BLaER1 (cell line): ENCODE measurements around the gene C1orf141.
"Not testable (repeated sequence)": the region's sequence is repeated elsewhere in the genome, so short reads cannot be mapped to it uniquely, and the experiment has no call there.

ENCODE experiments used
- H3K27ac ChIP-seq: shearing (Covaris generic); formaldehyde crosslinking; 2 replicates; pipeline ENCODE4 v1.8.1; 2022
- H3K27me3 ChIP-seq: shearing (Covaris generic); formaldehyde crosslinking; 2 replicates; pipeline ENCODE4 v1.8.1; 2022
- H3K36me3 ChIP-seq: shearing (Covaris generic); formaldehyde crosslinking; 2 replicates; pipeline ENCODE4 v1.8.1; 2022
- H3K4me1 ChIP-seq: shearing (Covaris generic); formaldehyde crosslinking; 2 replicates; pipeline ENCODE4 v1.8.1; 2022
- H3K4me2 ChIP-seq: shearing (Covaris generic); formaldehyde crosslinking; 2 replicates; pipeline ENCODE4 v1.8.1; 2022
- H3K4me3 ChIP-seq: shearing (Covaris generic); formaldehyde crosslinking; 2 replicates; pipeline ENCODE4 v1.8.1; 2022
- H3K9ac ChIP-seq: shearing (Covaris generic); formaldehyde crosslinking; 2 replicates; pipeline ENCODE4 v1.8.1; 2022
- H3K9me3 ChIP-seq: shearing (Covaris generic); formaldehyde crosslinking; 2 replicates; pipeline ENCODE4 v1.8.1; 2022
- H4K20me1 ChIP-seq: shearing (Covaris generic); formaldehyde crosslinking; 2 replicates; pipeline ENCODE4 v1.8.1; 2022
- Cebpa-rat ChIP-seq: shearing (Covaris generic); IDR thresholded peaks from 2 replicates; pipeline ENCODE4 v1.8.1; 2022

The C1orf141 gene

DNA sequence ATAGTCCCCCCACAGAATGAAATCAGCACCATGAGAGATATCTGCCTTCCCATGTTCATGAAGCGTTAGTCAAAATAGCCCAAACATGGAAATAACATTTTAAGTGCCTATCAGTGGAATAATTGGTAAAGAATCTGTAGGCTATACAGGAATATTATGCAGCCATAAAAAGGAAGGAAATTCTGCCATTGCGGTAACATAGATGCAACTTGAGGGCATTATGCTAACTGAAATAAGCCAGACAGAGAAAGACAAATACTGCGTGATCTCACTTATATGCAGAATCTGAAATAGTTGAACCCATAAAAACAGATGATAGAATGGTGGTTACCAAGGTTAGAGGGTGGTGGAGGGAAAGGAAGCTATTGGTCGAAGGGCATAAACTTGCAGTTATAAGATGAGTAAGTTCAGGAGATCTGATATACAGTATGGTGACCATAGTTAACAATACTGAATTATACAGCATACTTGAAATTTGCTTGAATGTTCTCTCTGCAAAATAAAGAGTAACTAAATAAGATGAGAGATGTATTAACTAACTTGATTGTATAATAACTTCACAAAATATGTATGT is 30.8 kb upstream of the C1orf141 start:
- no peaks in the 10 kb centered on the region for H3K36me3 ChIP-seq

DNA sequence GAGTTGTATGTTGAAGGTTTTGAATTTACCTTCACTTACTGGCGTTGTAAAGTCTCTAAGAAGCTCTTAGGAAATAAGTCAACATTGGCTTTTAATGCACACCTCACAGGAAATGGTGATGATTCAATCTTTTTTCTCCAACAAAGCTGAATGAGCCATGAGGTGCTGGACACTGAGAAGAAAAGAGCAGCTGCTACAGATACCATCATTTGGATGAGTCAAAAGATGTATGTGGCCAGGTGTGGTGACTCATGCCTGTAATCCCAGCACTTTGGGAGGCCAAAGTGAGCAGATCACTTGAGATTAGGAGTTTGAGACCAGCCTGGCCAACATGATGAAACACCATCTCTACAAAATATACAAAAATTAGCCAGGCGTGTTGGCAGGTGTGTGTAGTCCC is 28.2 kb upstream of the C1orf141 start:
- H3K4me3 ChIP-seq: no peak overlapping the region
- H3K27me3 ChIP-seq: no peaks in the 10 kb centered on the region
- H3K36me3 ChIP-seq: no peaks in the 10 kb centered on the region
- no peak overlapping the region for H3K4me2 ChIP-seq
- no peaks in the 10 kb centered on the region for H3K9me3 ChIP-seq
- TF ChIP-seq Cebpa-rat: no peak
- H3K9ac ChIP-seq: no peak overlapping the region
- no peak overlapping the region for H3K27ac ChIP-seq
- no peaks in the 10 kb centered on the region for H4K20me1 ChIP-seq
- H3K4me1 ChIP-seq: no peaks in the 10 kb centered on the region

More for the DNA sequence above, 30.8 kb upstream of the C1orf141 start:
- Histone ChIP-seq H3K4me2 (no peak overlapping the region), H3K4me3 (no peak overlapping the region), H4K20me1 (no peaks in the 10 kb centered on the region), H3K27me3 (no peaks in the 10 kb centered on the region), H3K9me3 (no peaks in the 10 kb centered on the region), H3K27ac (no peak overlapping the region), H3K4me1 (peaks cover 6% of the 10 kb centered on the region), H3K9ac (no peak overlapping the region)
- TF ChIP-seq Cebpa-rat: no peak

DNA sequence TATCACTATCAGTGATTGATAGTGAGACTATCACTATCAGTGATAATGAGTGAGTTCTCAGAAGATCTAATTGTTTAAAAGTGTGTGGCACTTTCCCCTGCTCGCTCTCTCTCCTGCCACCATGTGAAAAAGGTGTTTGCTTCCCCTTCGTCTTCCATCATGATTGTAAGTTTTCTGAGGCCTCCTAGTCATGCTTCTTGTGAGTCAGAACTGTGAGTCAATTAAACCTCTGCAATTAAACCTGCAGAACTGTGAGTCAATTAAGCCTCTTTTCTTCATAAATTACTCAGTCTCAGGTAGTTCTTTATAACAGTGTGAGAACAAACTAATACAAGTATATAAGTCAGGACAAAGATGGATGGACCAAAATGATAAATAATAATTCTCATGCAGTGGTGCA is 24.5 kb upstream of the C1orf141 start:
- H3K9me3 ChIP-seq: no peaks in the 10 kb centered on the region
- H3K27me3 ChIP-seq: no peaks in the 10 kb centered on the region
- H3K4me2 ChIP-seq: no peak overlapping the region
- no peaks in the 10 kb centered on the region for H4K20me1 ChIP-seq
- no peak overlapping the region for H3K9ac ChIP-seq
- H3K27ac ChIP-seq: no peak overlapping the region
- H3K36me3 ChIP-seq: no peaks in the 10 kb centered on the region
- TF ChIP-seq Cebpa-rat: no peak
- no peaks in the 10 kb centered on the region for H3K4me1 ChIP-seq
- H3K4me3 ChIP-seq: no peak overlapping the region

DNA sequence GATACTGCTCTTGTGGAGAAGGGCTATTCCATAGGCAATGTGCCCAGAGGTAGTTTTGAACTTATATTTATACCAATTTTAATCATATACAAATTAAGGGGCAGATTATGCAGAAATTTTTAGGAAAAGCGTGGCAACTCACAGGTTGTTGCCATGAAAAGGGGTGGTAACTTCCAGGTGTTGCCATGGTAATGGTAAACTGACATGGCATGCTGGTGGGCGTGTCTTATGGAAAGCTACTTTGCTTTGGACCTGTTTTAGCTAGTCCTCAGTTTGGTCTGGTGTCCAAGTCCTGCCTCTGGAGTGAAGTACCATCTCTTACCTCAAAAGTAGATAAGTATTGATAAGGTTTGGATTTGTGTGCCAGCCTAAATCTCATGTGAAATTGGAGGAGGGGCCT is 23.6 kb upstream of the C1orf141 start:
- no peak overlapping the region for H3K4me3 ChIP-seq
- H3K27ac ChIP-seq: no peak overlapping the region
- H3K9ac ChIP-seq: no peak overlapping the region
- H3K27me3 ChIP-seq: no peaks in the 10 kb centered on the region
- TF ChIP-seq Cebpa-rat: no peak
- no peaks in the 10 kb centered on the region for H3K4me1 ChIP-seq
- H3K9me3 ChIP-seq: no peaks in the 10 kb centered on the region
- H3K36me3 ChIP-seq: no peaks in the 10 kb centered on the region
- no peak overlapping the region for H3K4me2 ChIP-seq
- H4K20me1 ChIP-seq: no peaks in the 10 kb centered on the region

DNA sequence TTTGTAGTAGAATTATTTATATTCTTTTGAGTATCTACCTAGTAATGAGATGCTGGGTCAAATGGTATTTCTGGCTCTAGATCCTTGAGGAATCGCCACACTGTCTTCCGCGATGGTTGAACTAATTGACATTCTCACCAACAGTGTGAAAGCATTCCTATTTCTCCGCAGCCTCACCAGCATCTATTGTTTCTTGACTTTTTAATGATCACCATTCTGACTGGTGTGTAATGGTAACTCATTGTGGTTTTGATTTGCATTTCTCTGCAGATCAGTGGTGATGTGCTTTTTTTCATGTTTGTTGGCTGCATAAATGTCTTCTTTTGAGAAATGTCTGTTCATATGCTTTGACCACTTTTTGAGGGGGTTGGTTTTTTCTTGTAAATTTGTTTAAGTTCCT is 16.2 kb upstream of the C1orf141 start:
- no peak overlapping the region for H3K9ac ChIP-seq
- no peaks in the 10 kb centered on the region for H3K4me1 ChIP-seq
- H3K36me3 ChIP-seq: no peaks in the 10 kb centered on the region
- H3K4me3 ChIP-seq: no peak overlapping the region
- H3K27ac ChIP-seq: no peak overlapping the region
- no peak for TF ChIP-seq Cebpa-rat
- no peaks in the 10 kb centered on the region for H3K9me3 ChIP-seq
- H3K27me3 ChIP-seq: no peaks in the 10 kb centered on the region
- H4K20me1 ChIP-seq: no peaks in the 10 kb centered on the region
- no peak overlapping the region for H3K4me2 ChIP-seq

DNA sequence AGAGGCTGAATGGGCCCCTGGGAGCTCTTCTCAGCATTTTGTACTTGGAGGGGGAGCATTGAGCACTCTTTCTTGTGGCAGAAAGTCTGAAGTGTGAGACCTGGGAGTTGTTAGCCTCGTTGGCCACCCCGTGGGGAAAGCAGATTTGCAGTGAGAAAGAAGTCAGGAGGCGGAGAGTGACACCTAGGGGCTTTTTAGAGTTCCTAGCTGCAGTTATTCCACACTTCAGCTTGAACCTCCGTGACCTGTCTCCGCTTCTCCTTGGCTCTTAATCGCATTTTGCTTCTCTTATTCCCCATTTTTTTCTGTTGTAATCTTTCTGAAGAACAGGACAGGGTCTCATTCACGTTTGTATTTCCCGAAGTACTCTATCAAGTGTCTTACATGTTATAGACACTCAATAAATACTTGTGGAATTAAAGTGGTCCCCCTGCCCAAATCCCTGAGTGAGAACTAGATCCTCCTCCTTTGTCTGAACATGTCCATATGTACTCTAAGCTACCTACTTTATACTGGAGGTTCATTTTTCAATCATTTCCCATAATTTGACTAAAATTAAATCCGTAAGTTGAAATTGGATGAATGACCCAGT is 14.5 kb upstream of the C1orf141 start:
- no peaks in the 10 kb centered on the region for H3K9me3 ChIP-seq
- H3K4me3 ChIP-seq: no peak overlapping the region
- H3K27ac ChIP-seq: no peak overlapping the region
- no peaks in the 10 kb centered on the region for H3K4me1 ChIP-seq
- H3K27me3 ChIP-seq: no peaks in the 10 kb centered on the region
- no peak overlapping the region for H3K9ac ChIP-seq
- no peaks in the 10 kb centered on the region for H3K36me3 ChIP-seq
- no peaks in the 10 kb centered on the region for H4K20me1 ChIP-seq
- no peak overlapping the region for H3K4me2 ChIP-seq
- TF ChIP-seq Cebpa-rat: no peak

DNA sequence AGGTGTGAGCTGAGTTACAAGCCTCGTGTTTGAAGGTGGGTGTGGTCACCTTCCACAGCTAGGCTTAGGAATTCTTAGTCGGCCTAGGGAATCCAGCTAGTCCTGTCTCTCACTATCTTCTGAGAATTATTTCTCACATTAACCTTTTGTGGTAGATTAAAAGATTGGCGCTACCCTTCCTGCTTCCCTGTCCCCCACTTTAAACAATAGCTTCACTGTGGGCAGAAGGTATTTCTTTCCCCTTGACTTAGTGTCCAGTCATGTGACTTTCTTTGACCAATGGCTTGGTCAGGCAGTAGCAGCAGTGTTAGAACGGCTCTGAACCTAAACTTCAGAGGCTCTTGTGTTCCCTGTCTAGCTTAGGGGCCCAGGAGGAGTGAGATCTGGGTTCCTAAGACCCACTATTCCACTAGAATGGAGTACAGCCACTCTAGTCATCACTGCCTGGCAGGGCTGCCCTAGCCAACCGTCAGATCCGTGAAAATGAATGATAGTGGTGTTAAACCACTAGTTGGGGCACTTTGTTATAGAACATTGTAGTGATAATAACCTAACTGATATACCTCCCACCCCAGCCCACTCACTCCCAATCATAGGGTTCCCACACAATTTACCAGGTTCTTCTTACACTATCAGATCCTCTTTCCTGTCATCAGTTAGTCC is 13.9 kb upstream of the C1orf141 start:
- H3K4me3 ChIP-seq: no peak overlapping the region
- H3K9me3 ChIP-seq: no peaks in the 10 kb centered on the region
- no peak overlapping the region for H3K27ac ChIP-seq
- no peak overlapping the region for H3K4me2 ChIP-seq
- H3K27me3 ChIP-seq: no peaks in the 10 kb centered on the region
- H3K36me3 ChIP-seq: no peaks in the 10 kb centered on the region
- no peak overlapping the region for H3K9ac ChIP-seq
- TF ChIP-seq Cebpa-rat: no peak
- H3K4me1 ChIP-seq: no peaks in the 10 kb centered on the region
- no peaks in the 10 kb centered on the region for H4K20me1 ChIP-seq

DNA sequence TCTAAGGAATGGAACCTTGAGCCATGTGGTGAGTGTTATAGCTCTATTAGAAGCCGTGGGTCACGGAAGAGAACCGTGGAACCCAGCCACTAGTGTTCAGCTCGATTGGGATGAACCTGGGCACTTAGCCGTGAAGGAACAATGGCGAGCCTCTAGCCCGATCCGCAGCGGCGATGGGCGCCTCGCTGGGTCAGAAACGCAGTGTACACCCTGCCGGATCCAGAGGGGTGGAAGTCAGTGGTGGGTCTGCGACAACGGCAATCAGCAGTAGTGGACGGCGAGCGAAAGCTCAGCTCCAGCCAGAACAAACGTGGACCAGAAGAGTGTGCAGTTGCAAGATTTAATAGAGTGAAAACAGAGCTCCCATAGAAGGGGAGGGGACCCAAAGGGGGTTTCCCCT is 13.2 kb upstream of the C1orf141 start:
- not testable (repeated sequence) for H3K4me3 ChIP-seq, H3K27ac ChIP-seq, H3K4me2 ChIP-seq

DNA sequence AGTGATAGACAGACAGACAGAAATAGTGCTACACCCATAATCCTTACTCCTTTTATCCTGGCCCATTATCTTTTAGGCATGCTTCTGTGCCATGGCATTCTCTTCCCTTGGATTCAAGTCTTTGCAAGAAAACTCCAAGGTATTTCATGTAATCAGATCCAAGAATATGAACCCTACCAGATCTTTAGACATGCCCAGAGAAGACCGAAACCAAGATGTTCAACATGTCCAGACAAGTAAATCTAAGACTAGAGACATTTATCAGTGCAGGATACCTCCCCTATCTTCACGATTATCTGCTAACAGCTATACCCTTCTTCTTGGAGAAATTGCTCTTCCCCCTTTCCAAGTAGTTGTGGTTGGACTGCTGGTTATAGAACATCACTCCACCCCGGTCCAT is 11.8 kb upstream of the C1orf141 start:
- no peak overlapping the region for H3K9ac ChIP-seq
- H3K4me3 ChIP-seq: no peak overlapping the region
- H3K27me3 ChIP-seq: no peaks in the 10 kb centered on the region
- no peak overlapping the region for H3K27ac ChIP-seq
- TF ChIP-seq Cebpa-rat: no peak
- no peaks in the 10 kb centered on the region for H4K20me1 ChIP-seq
- H3K4me2 ChIP-seq: no peak overlapping the region
- H3K36me3 ChIP-seq: no peaks in the 10 kb centered on the region
- no peaks in the 10 kb centered on the region for H3K9me3 ChIP-seq
- no peaks in the 10 kb centered on the region for H3K4me1 ChIP-seq

More for the DNA sequence above, 13.2 kb upstream of the C1orf141 start:
- not testable (repeated sequence) for H3K36me3 ChIP-seq, H3K4me1 ChIP-seq, H4K20me1 ChIP-seq, H3K9me3 ChIP-seq, H3K27me3 ChIP-seq, H3K9ac ChIP-seq

DNA sequence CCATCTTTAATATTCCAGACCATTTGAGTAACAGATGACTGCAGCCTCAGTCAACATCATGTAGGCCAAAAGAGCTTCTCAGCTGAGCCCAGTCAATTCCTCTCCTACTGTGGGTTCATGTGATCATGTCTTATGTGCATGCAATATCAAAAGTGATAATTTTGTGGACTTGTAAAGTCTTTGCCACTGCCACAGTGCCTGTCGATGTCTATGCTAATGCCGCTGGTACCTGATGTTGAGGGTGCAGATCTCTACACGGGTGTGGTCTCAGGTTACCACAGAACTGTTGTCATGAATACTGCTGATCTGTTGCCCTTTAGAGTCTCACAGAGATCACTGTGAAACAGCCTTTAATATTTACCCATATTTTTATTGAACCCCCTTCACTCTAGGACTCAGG is 11.3 kb upstream of the C1orf141 start:
- no peak overlapping the region for H3K9ac ChIP-seq
- no peaks in the 10 kb centered on the region for H3K27me3 ChIP-seq
- H3K4me3 ChIP-seq: no peak overlapping the region
- H3K4me1 ChIP-seq: no peaks in the 10 kb centered on the region
- H3K27ac ChIP-seq: no peak overlapping the region
- H4K20me1 ChIP-seq: no peaks in the 10 kb centered on the region
- H3K9me3 ChIP-seq: no peaks in the 10 kb centered on the region
- no peaks in the 10 kb centered on the region for H3K36me3 ChIP-seq
- TF ChIP-seq Cebpa-rat: no peak
- H3K4me2 ChIP-seq: no peak overlapping the region
